Calu3 (cell line): ENCODE measurements around the gene OLFML2B. TPM values are rescaled to one million over a fixed set of nuclear protein-coding genes. Genes with fewer than 3 reads are reported as not detected.

ENCODE experiments used
- BruUV-seq: library from RNA; stranded (reverse); fragments of 400-500 nt; replicated peaks from 2 replicates; lab custom pipeline; 2021; lab: Mats Ljungman, UMichigan
- CTCF ChIA-PET: fragments of 300-600 bp; sonication (Branson Sonifier 250); formaldehyde crosslinking; loops from one replicate; lab custom pipeline; 2022; ENCODE audit warnings: antibody characterized with exemption; lab: Charles Lee
- DNase-seq: peaks from one replicate; pipeline ENCODE4 v3.0.0; 2022
- H3K27ac Mint-ChIP-seq: one replicate; pipeline ENCODE4 v1.8.0; 2022; ENCODE audit warnings: mixed read lengths; ENCODE audit not compliant: unreplicated experiment
- H3K27me3 Mint-ChIP-seq: one replicate; pipeline ENCODE4 v1.8.0; 2022; ENCODE audit warnings: mixed read lengths; ENCODE audit not compliant: unreplicated experiment
- H3K36me3 Mint-ChIP-seq: one replicate; pipeline ENCODE4 v1.8.0; 2022; ENCODE audit warnings: mild to moderate bottlenecking, moderate library complexity, mixed read lengths; ENCODE audit not compliant: insufficient read depth, unreplicated experiment
- H3K4me1 Mint-ChIP-seq: one replicate; pipeline ENCODE4 v1.8.0; 2022; ENCODE audit warnings: mild to moderate bottlenecking, low read depth, mixed read lengths; ENCODE audit not compliant: unreplicated experiment
- H3K4me3 Mint-ChIP-seq: one replicate; pipeline ENCODE4 v1.8.0; 2022; ENCODE audit warnings: mild to moderate bottlenecking, low read depth, moderate library complexity, mixed read lengths; ENCODE audit not compliant: unreplicated experiment
- H3K9me3 Mint-ChIP-seq: one replicate; pipeline ENCODE4 v1.8.0; 2022; ENCODE audit warnings: low read depth, mixed read lengths; ENCODE audit not compliant: unreplicated experiment
- CTCF ChIP-seq: fragments of 200-600 bp; IDR thresholded peaks from one replicate; pipeline ENCODE4 v1.8.0; 2022; ENCODE audit warnings: antibody characterized with exemption; ENCODE audit not compliant: unreplicated experiment
- intact Hi-C: fragments of 100-400 bp; cut with micrococcal nuclease; formaldehyde crosslinking; loops from one replicate; pipeline ENCODE4 v1.10.0; 2022; ENCODE audit not compliant: unreplicated experiment
- total RNA-seq: library from RNA; stranded (reverse); gene quantifications from 2 replicates; pipeline ENCODE4 v1.2.3, GENCODE V29; 2022

OLFML2B gene
- total RNA-seq, 1 experiment from 2014 or later = not detected

DNA sequence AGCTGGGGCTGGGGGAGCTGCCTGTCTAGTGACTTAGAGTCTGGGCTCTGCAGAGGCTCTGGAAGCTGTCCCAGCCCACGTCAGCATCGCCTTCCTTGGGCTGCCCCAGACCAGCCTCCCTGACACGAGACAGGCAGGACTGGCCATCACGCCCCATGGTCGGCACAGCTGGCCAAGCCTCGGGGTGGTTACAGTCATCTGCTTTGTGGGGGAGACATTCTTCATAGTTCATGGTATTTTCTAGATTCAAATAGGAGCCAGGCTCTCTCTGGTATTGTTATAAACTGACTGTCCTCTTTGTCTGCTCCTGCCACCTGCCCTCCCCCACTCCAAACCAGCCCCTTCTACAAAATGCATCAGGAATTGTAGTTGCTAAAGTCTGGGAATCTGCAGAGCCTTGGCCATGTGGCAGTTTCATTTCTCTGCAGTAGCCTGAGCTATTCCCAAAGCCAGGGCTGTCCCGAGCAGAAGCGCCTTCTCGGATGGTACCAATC is 29.4 kb downstream of the OLFML2B start:
- Mint-ChIP-seq H3K27me3 (peaks cover 55% of the 10 kb centered on the region), H3K4me3 (no peak overlapping the region), H3K4me1 (no peaks in the 10 kb centered on the region), H3K9me3 (no peaks in the 10 kb centered on the region), H3K27ac (no peak overlapping the region), H3K36me3 (no peaks in the 10 kb centered on the region)
- no peak for DNase-seq
- intact Hi-C loops = no loop called here
- no peak for TF ChIP-seq CTCF
- BruUV-seq = no TSS peak
- CTCF ChIA-PET = no interaction called here

- no TSS peak for BruUV-seq
- CTCF ChIA-PET = no interaction called here
- H3K27me3 Mint-ChIP-seq = peaks cover 61% of the 10 kb centered on the region
- H3K27ac Mint-ChIP-seq = no peak overlapping the region
- no peak for DNase-seq
- intact Hi-C loops = no loop called here
- H3K4me3 Mint-ChIP-seq = no peak overlapping the region
- no peak for TF ChIP-seq CTCF
- no peaks in the 10 kb centered on the region for H3K36me3 Mint-ChIP-seq
- H3K9me3 Mint-ChIP-seq = no peaks in the 10 kb centered on the region
- no peaks in the 10 kb centered on the region for H3K4me1 Mint-ChIP-seq
These were observed 30.1 kb downstream of the OLFML2B start for GRCh38 chr1:161993576-161993975.

DNA sequence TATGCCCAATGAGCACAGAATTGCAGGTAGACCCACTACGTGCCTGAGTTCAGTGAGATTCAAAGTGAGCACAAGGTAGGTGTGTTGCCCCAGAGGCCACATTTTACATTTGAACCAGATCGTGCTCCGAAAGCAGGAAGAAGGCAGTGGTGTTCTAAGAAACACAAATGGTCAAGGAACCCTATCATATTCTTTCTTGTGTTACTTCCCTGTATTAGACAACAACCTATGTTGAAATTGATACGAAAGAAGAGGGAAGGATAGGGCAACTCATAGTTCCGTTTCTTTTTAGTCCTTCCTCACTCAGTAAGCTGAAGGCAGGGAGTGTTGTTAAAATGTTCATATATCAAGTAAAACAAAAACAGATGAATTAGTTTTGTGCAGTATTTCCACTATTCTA is 33.9 kb downstream of the OLFML2B start:
- intact Hi-C loops = no loop called here

DNA sequence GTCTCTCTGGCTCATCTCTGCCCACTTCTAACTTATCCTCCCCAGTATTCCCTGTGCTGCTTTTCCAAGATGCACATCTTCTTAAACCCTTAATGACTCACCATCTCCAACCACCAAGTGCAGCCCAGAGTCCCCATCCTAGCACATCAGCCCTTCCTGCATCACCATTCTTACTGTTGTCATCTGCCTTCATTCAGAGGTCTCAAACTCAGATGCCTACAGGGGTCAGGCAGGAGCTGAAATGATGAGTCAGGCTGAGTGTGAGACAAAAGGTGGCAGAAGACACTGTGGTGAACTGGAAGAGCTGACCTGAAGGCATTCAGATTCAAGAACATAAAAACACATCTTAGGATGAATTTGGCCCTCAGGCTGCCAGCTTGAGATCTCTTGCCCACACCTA is 34.6 kb downstream of the OLFML2B start:
- no peak for DNase-seq
- BruUV-seq = no TSS peak
- intact Hi-C loops = no loop called here

More for the DNA sequence above, 33.9 kb downstream of the OLFML2B start:
- H3K27me3 Mint-ChIP-seq = peaks cover 77% of the 10 kb centered on the region
- H3K36me3 Mint-ChIP-seq = no peaks in the 10 kb centered on the region
- no peak overlapping the region for H3K4me3 Mint-ChIP-seq
- no peak overlapping the region for H3K27ac Mint-ChIP-seq
- DNase-seq = no peak
- CTCF ChIA-PET = no interaction called here
- no TSS peak for BruUV-seq
- no peaks in the 10 kb centered on the region for H3K4me1 Mint-ChIP-seq
- TF ChIP-seq CTCF = no peak
- no peaks in the 10 kb centered on the region for H3K9me3 Mint-ChIP-seq

More for the DNA sequence above, 34.6 kb downstream of the OLFML2B start:
- Mint-ChIP-seq H3K27me3 (peaks cover 77% of the 10 kb centered on the region), H3K9me3 (no peaks in the 10 kb centered on the region), H3K4me3 (no peak overlapping the region), H3K4me1 (no peaks in the 10 kb centered on the region), H3K27ac (no peak overlapping the region), H3K36me3 (no peaks in the 10 kb centered on the region)
- TF ChIP-seq CTCF = no peak
- CTCF ChIA-PET = interaction anchor here (0.5 kb wide), 1 partner anchor 1938 kb away, joined by 3 read pairs; no protein-coding TSS in a partner anchor
